Esophagus squamous epithelium (tissue), 5 donors: ENCODE data around the gene LHPP. TPM values are rescaled to one million over a fixed set of nuclear protein-coding genes. Genes with fewer than 3 reads are reported as not detected.

Experiments used
- DNase-seq: peaks from one replicate; lab custom pipeline; 2025; lab: John Stamatoyannopoulos, UW
- H3K27ac ChIP-seq, 4 donors: fragments of 200-600 bp; sonication (generic); one replicate each; pipeline ENCODE4 v1.5.1; 2016 to 2019; ENCODE audit warnings: mild to moderate bottlenecking in 1 of 4
- H3K27me3 ChIP-seq, 4 donors: fragments of 200-600 bp; sonication (generic); 1 replicate in 3 of 4; 2 replicates in 1 of 4; pipeline versions ENCODE4 v1.5.1 to v1.6.0; 2017 to 2021; ENCODE audit warnings: antibody characterized with exemption in 1 of 4
- H3K36me3 ChIP-seq, 3 donors: fragments of 200-600 bp; sonication (generic); one replicate each; pipeline ENCODE4 v1.5.1; 2016 to 2019
- H3K4me1 ChIP-seq, 3 donors: fragments of 200-600 bp; sonication (generic); one replicate each; pipeline ENCODE4 v1.5.1; 2017 to 2019
- H3K4me3 ChIP-seq, 4 donors: fragments of 200-600 bp; sonication (generic); 1 replicate in 3 of 4; 2 replicates in 1 of 4; pipeline ENCODE4 v1.5.1; 2016 to 2019; ENCODE audit warnings: mild to moderate bottlenecking in 2 of 4, moderate library complexity in 1 of 4
- H3K9me3 ChIP-seq, 3 donors: fragments of 200-600 bp; sonication (generic); one replicate each; pipeline ENCODE4 v1.5.1; 2016 to 2019
- POLR2A ChIP-seq, 4 donors: fragments of 450-650 bp; IDR thresholded peaks; one replicate each; pipeline ENCODE4 v1.6.1; 2017; ENCODE audit warnings: antibody characterized with exemption in 4 of 4, mild to moderate bottlenecking in 4 of 4, moderate library complexity in 3 of 4
- WGBS, 2 donors: methylation state at CpG; one replicate each; pipeline ENCODE4 v1.1.5; 2018; 5-methylcytosine and 5-hydroxymethylcytosine counted together
- intact Hi-C: fragments of 100-400 bp; cut with DNase I; formaldehyde crosslinking; loops from one replicate; pipeline ENCODE4 v1.15.0; 2022
- total RNA-seq, 4 donors: library from RNA; depleted of rRNA; stranded (reverse); fragments of >200 nt; gene quantifications; one replicate each; pipeline ENCODE4 v1.1.0, GENCODE V29; 2016
- TF ChIP-seq, protein P1 (sequence below), 6 experiments: fragments of 450-650 bp in 4 of 6; fragments of 200-600 bp in 2 of 6; sonication (generic) in 2 of 6; IDR thresholded peaks; one replicate each; pipeline ENCODE4 v1.5.1; 2016 to 2019; ENCODE audit warnings: antibody characterized with exemption in 6 of 6, mild to moderate bottlenecking in 4 of 6, moderate library complexity in 4 of 6
- donor health status: DM: yes; HTN: yes; CAD: no.

LHPP gene
- total RNA-seq, 4 donors from 2014 or later, result 13.9 to 41.1 (median 24.3) TPM

DNA sequence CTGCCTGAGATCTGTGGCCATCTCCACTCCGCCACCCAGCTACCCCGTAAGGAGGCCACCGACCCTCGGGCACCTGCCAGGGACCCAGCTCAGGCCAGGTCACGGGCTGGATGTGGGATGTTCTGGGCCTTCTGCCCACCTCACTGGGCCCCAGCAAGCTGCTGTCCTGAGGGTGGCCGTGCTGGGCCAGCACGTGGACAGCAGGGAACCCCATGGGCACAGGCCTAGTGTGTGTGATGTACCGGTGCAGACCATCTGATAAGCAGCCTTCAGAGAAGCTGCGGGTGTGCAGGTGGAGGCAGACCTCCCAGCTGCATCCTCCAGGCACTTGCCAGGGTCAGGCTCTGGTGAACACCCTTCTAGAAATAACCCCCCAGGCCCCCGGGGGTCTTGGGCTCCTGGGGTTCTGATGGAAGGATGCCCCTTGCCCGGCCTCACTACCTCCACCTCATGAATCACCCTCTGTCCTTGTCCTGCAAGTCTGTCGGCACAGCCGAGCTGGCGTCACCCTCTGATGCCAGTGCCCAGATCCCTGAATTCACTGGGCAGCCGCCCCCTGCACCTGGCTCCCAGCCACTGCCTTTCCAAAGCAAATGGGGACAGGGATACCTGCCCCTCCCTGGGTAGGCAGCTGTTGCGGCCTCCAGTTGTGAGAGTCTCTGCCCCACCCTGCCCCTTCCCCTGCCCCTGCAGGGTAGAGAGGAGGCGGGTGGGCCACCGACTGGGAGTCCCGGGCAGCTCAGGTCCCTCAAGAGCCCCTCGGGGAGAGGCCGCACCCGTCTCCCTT, 142.8 kb downstream of the LHPP start:
- Histone ChIP-seq H3K36me3 (no peaks in the 10 kb centered on the region), H3K4me3 (no peak overlapping the region), H3K27me3 (no peaks in the 10 kb centered on the region), H3K9me3 (no peaks in the 10 kb centered on the region), H3K4me1 (peaks cover 4 to 40% (median 4%) of the 10 kb centered on the region in 3 donors), H3K27ac (no peak overlapping the region)
- intact Hi-C loops, result no loop called here
- TF ChIP-seq, protein P1, sequence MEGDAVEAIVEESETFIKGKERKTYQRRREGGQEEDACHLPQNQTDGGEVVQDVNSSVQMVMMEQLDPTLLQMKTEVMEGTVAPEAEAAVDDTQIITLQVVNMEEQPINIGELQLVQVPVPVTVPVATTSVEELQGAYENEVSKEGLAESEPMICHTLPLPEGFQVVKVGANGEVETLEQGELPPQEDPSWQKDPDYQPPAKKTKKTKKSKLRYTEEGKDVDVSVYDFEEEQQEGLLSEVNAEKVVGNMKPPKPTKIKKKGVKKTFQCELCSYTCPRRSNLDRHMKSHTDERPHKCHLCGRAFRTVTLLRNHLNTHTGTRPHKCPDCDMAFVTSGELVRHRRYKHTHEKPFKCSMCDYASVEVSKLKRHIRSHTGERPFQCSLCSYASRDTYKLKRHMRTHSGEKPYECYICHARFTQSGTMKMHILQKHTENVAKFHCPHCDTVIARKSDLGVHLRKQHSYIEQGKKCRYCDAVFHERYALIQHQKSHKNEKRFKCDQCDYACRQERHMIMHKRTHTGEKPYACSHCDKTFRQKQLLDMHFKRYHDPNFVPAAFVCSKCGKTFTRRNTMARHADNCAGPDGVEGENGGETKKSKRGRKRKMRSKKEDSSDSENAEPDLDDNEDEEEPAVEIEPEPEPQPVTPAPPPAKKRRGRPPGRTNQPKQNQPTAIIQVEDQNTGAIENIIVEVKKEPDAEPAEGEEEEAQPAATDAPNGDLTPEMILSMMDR (IDR thresholded peaks at IDR 0.05), result no peak
- no peak for TF ChIP-seq POLR2A (IDR thresholded peaks at IDR 0.05)
- DNase-seq, result no peak
- WGBS, 2 donors, result 45 to 70% methylated on average over 5 to 8 of the region's 22 CpGs

DNA sequence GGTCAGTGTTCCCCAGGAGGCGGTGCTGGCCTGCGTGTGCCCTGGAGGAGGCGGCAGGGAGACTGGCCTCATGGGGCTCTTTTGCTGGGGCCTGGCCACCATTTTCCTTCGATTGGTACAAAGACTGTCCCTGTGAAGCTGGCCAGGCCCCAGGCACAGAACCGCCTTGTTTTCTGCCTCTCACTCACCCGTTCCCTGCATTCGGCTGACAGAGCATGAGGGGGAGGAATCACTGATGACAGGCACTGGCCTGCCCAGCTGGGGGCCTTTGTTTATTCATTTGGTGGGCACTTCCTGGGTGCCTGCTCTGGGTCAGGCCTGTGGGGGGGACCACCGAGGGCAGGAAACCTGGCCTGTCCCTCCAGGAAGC, 143.4 kb downstream of the LHPP start:
- peaks cover 4 to 40% (median 4%) of the 10 kb centered on the region in 3 donors for H3K4me1 ChIP-seq
- no peak overlapping the region for H3K27ac ChIP-seq
- DNase-seq, result no peak
- H3K27me3 ChIP-seq, result no peaks in the 10 kb centered on the region
- intact Hi-C loops, result no loop called here
- H3K36me3 ChIP-seq, result peaks cover 0 to 5% (median 0%) of the 10 kb centered on the region in 3 donors
- no peak overlapping the region for H3K4me3 ChIP-seq
- TF ChIP-seq, protein P1 (IDR thresholded peaks at IDR 0.05), result no peak
- no peak for TF ChIP-seq POLR2A (IDR thresholded peaks at IDR 0.05)
- H3K9me3 ChIP-seq, result no peaks in the 10 kb centered on the region
- WGBS, 2 donors, result 40 to 69% methylated on average over 1 to 2 of the region's 8 CpGs

DNA sequence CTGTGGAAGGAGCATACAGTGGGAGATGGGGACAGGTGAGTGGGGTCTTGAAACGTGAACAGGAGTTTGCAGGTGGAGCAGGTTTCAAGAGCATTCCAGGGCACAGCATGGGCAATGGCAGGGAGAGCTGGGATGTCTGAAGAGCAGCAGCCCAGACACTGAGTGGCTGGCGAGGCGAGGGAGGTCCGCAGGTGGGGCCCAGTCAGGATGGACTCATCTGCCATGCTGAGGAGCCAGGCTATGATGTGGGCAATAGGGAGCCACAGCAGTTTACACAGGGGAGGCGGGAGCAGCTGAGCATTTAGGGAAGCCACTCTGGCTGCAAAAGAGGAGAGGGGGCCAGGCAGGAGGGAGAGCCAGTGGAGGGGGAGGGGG, 143.8 kb downstream of the LHPP start:
- H3K27me3 ChIP-seq, result no peaks in the 10 kb centered on the region
- peaks cover 4 to 40% (median 4%) of the 10 kb centered on the region in 3 donors for H3K4me1 ChIP-seq
- no peaks in the 10 kb centered on the region for H3K9me3 ChIP-seq
- no peak overlapping the region for H3K27ac ChIP-seq
- peaks cover 0 to 5% (median 0%) of the 10 kb centered on the region in 3 donors for H3K36me3 ChIP-seq
- no peak for DNase-seq
- intact Hi-C loops, result no loop called here
- no peak overlapping the region for H3K4me3 ChIP-seq
- WGBS, 2 donors, result 85 to 95% methylated on average over 4 to 5 of the region's 5 CpGs
- TF ChIP-seq, protein P1 (IDR thresholded peaks at IDR 0.05), result no peak
- TF ChIP-seq POLR2A (IDR thresholded peaks at IDR 0.05), result no peak

DNA sequence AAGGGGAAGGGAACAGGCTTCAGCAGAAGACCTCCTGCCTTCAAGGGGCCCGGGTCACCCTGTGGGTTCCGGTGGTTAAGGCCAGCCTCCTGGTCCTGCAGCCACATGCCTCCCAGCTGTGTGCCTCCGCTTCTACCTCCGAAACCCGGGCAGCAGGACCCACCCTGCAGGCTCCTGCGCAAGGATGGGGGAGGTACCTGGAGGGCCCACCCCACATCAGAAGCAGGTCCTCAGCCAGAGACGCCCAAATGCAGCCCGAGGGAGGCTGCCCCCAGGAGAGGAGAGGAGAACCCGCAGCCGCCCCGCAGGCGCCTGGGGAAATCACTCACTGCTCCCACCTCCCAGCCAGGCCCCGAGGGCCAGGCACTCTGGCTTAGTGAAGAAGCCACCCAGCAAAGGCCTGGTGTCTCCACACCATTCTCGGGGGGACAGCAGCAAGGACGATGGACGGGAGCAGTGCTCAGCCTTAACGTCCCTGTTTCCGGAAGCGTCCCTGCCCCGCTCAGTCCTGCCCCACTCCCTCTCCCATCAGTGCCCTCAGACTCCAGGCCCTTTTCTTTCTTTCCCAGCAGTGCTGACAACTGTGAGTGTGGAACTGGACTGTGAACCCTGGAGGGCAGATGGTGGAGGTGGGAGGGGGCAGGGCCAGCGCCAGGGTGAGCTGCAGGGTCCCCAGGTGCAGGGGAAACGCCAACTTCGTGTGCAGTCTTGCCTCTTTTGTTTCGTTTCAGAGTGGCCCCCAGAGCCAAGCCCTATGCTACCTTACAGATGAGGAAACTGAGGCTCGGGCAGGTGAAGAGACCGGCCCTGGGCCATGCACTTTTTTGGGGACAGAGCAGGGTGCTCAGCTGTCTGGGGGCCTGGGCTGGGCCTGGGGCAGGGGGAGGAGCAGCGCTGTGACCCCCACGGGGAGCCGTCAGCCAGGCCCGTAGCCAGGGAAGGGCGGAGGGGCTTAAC, 144.5 kb downstream of the LHPP start:
- DNase-seq, result no peak
- 50 to 92% methylated on average over 2 to 7 of the region's 31 CpGs for WGBS, 2 donors

More for the DNA sequence above, 144.5 kb downstream of the LHPP start:
- no peak overlapping the region for H3K27ac ChIP-seq
- intact Hi-C loops, result no loop called here
- no peak overlapping the region for H3K4me3 ChIP-seq
- peaks cover 0 to 5% (median 0%) of the 10 kb centered on the region in 3 donors for H3K36me3 ChIP-seq
- peaks cover 4 to 43% (median 5%) of the 10 kb centered on the region in 3 donors for H3K4me1 ChIP-seq
- no peaks in the 10 kb centered on the region for H3K27me3 ChIP-seq
- no peak for TF ChIP-seq POLR2A (IDR thresholded peaks at IDR 0.05)
- TF ChIP-seq, protein P1 (IDR thresholded peaks at IDR 0.05), result no peak
- H3K9me3 ChIP-seq, result no peaks in the 10 kb centered on the region
